ENCODE measurements around the gene LRPAP1.

DNA sequence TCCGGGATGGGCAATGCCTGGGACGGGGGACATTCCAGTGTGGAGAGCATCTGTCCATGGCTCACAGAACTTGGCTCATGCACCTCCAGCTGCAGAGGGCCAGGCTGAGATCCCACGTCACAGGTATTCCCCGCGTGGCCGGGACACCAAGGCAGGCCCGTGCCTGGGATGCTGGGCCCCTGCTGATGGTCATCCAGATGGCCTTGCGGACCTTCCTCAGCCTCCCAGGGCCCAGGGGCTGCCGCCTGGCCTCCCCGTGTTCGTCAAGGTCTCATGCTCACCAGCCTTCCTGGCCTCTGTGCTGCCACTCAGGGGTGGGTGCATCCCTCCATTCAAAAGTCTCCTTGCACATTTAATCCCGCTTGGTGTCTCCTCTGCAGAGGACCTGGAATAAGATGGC is 40.9 kb upstream of the LRPAP1 start:
- no peak for TF ChIP-seq GATA2 (IDR thresholded peaks at IDR 0.05; ENCODE audit: low read depth, low read length)
- no peak for TF ChIP-seq GATA3 (IDR thresholded peaks at IDR 0.05; ENCODE audit: low read depth, low read length)

Data from SH-SY5Y (cell line).